GM12874 (cell line): ENCODE measurements around the gene CLDN19.

Source experiments
- CTCF ChIP-seq: IDR thresholded peaks from 2 replicates; pipeline ENCODE4 v1.5.1; 2011; ENCODE audit warnings: low read depth, mild to moderate bottlenecking, control low read depth, low read length, moderate library complexity; ENCODE audit not compliant: insufficient read depth

Gene CLDN19

GRCh38 chr1:42758641-42759040 is 18.6 kb upstream of the CLDN19 start:
- no peak for TF ChIP-seq CTCF

DNA sequence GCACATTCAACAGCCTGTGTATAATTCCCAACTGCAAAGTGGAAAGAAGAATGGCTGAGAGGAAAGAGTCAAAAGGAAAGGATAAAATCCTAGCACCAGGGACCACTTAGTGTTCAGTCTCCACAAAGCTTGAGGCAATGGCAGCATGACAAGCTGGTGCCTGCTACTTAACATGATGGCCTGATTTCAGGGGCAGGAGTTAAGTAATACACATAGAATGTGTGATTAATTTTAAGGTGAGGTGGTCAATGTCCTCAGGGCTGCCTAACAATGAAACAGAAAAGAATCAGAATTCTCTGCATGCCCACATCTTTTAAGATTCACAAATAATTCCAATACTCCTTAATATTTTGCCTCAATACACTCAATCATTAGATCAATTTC is 17.8 kb upstream of the CLDN19 start:
- no peak for TF ChIP-seq CTCF

DNA sequence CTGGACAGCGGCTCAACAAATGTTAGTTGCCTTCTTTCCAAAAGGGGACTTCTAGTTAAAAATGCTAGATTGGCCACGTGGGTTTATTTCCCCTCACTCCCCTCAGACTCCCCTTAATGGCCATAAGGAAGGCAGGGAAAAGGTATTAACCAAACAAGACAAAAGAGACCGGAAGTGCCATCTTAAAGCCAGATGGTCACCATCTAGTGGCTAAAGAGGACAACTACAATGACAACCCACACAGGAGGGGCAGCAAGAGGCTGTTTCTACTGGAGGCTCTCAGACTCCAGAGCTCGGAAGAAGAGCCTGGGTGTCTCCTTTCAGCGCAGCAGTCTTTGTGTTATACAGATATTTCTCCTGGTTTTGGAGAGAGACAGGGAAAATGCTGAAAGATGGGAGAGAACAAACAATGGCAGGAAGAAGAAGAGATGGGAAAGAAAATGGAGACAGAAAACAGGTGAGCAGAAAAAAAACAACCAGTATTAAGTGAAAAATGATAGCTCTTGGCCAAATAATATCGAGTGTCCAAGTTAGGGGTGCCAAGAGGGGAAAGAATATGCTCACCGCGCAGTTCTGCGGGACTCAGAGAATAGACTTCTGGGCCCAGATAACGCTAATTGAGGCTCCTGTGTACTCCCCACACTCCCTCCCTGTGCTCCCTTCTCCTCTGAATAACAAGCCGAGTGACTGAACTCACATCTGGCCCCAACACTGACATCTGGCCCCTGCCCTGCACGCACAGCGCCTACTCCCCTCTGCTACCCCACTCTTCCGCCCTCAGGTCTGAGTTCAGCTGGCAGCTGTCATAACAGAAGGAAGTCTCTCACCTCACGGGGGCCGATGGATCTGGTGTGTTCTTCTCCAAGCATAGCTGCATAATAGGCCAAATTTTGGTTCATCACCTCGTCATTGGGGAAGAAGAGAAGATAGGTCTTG is 17.2 kb upstream of the CLDN19 start:
- peak; percentile 76 for TF ChIP-seq CTCF

DNA sequence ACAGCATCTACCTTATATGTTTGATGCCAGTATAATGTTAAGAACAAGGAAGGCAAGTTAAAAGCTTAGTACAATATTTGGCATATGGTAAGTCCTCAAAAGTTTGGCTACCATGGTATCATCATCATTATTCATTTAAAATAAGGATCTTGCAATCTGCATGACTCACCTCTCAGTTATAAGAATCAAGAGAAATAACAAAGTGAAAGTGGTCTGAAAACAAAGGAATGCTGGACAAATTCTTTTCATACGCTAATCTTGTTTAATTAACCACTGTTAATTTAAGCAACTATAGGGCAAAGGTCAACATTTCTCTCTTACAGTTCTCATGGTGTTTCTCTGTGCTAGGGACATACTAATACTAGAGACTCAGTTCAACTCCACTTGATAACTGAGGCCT is 13.0 kb upstream of the CLDN19 start:
- no peak for TF ChIP-seq CTCF

- no peak for TF ChIP-seq CTCF
These were observed 12.2 kb upstream of the CLDN19 start for GRCh38 chr1:42752284-42752683.

- TF ChIP-seq CTCF: no peak
These were observed 10.0 kb upstream of the CLDN19 start for GRCh38 chr1:42750041-42750440.

DNA sequence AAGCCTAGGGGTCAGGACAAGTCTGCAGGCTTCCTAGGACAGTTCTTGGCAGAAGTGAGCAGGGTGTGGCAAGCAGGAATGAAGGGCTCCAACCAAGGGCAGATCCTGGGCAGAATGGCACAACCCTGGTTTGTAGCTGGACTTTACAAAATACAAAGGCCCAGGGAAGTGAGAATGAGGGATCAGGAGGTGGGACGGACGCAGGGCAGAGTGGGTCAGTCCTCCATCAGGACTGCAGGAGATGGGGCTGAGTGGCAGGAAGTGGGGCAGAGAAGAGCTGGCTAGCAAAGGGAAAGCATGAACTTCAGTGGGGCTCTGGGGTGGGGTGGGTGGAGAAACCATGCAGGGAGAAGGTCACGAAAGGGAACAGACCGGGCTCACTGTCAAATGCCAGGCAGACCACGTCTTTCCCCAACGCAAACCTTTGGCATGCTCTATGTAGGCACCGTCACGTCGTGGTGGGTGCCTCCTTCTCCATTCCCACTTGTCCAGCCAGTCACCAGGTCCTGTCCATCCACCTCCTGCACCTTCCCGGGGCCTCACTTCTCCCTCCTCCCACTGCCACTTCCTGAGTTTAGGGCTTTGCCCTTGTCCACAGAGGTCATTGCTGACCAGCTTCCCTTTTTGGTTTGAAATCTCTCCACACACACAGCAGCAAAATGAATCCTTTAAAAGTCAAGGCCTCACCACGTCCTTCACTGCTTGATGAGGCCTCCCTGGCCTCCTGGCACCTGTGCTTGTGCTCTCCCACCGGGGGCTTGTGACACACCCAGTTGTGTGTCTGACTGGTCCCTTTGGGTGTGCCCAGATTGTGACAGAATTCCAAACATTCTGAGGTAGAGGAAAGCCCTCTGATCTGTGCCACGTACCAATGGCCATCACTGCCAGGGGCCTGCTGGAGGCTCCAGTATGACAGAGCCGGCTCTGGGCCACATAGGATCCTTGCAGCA is 8.7 kb upstream of the CLDN19 start:
- no peak for TF ChIP-seq CTCF
